ENCODE measurements around the gene OSBPL2. TPM values are rescaled to one million over a fixed set of nuclear protein-coding genes. Genes with fewer than 3 reads are reported as not detected.

The OSBPL2 gene
- total RNA-seq, 1 experiment from 2014 or later = 36.9 TPM

- Histone ChIP-seq H3K9me3 (ENCODE audit: control insufficient read depth in 1 of 2, insufficient read depth in 1 of 2, low read depth in 1 of 2, low read length in 2 of 2) (no peaks in the 10 kb centered on the region), H3K9me2 (ENCODE audit: insufficient read depth) (no peaks in the 10 kb centered on the region), H3K4me2 (ENCODE audit: low read length) (no peak overlapping the region), H3K27ac (ENCODE audit: low read depth, low read length) (no peak overlapping the region), H3K4me3 (replicated peaks in 1 of 2; ENCODE audit: low read depth in 1 of 2, low read length in 2 of 2) (no peak overlapping the region), H4K20me1 (ENCODE audit: insufficient read depth) (no peaks in the 10 kb centered on the region), H2AFZ (ENCODE audit: low read depth, low read length, poor library complexity, severe bottlenecking) (no peak overlapping the region), H3K79me2 (ENCODE audit: insufficient read depth, low read length) (no peaks in the 10 kb centered on the region), H3K9ac (ENCODE audit: low read length) (no peak overlapping the region), H3K4me1 (ENCODE audit: control insufficient read depth in 1 of 2, insufficient read depth in 2 of 2, low read length in 2 of 2) (no peaks in the 10 kb centered on the region), H3K36me3 (ENCODE audit: control insufficient read depth in 1 of 2, insufficient read depth in 2 of 2, low read length in 2 of 2) (peaks cover 3 to 11% of the 10 kb centered on the region in 2 experiments; a peak in 2 of 4 replicates), H3K27me3 (ENCODE audit: insufficient read depth, low read length) (no peaks in the 10 kb centered on the region)
- no TSS peak for BruUV-seq (replicated peaks)
- intact Hi-C loops (cut with micrococcal nuclease) = no loop called here
- DNase-seq (ENCODE audit: low read depth, low spot score) = no peak
- ChIA-PET RAD21 (ENCODE audit: low non-redundant PET in 1 of 2, low total read pairs in 2 of 2, uncharacterized antibody in 2 of 2, unreplicated experiment in 2 of 2) (no interaction called here), POLR2A (no interaction called here), CTCF (no interaction called here)
- no peak for TF ChIP-seq JUND (IDR thresholded peaks at IDR 0.05)
- TF ChIP-seq ZNF274 (IDR thresholded peaks at IDR 0.05; ENCODE audit: low read depth, low read length) = no peak
- ATAC-seq = no peak
Observed at GRCh38 chr20:62276439-62276838, 38.1 kb downstream of the OSBPL2 start.

- intact Hi-C loops (cut with micrococcal nuclease) = no loop called here
- ChIA-PET CTCF (no interaction called here), POLR2A (no interaction called here), RAD21 (ENCODE audit: low non-redundant PET in 1 of 2, low total read pairs in 2 of 2, uncharacterized antibody in 2 of 2, unreplicated experiment in 2 of 2) (interaction anchor here in 1 of 2 experiments (0.5 kb wide), 1 partner anchor 546 kb away, joined by 3 read pairs; no protein-coding TSS in a partner anchor)
- Histone ChIP-seq H3K27me3 (ENCODE audit: insufficient read depth, low read length) (no peaks in the 10 kb centered on the region), H3K36me3 (ENCODE audit: control insufficient read depth in 1 of 2, insufficient read depth in 2 of 2, low read length in 2 of 2) (peaks cover 3 to 13% of the 10 kb centered on the region in 2 experiments; a peak in 2 of 4 replicates), H3K9ac (ENCODE audit: low read length) (no peak overlapping the region), H3K4me3 (replicated peaks in 1 of 2; ENCODE audit: low read depth in 1 of 2, low read length in 2 of 2) (no peak overlapping the region), H3K4me1 (ENCODE audit: control insufficient read depth in 1 of 2, insufficient read depth in 2 of 2, low read length in 2 of 2) (no peaks in the 10 kb centered on the region), H3K9me2 (ENCODE audit: insufficient read depth) (no peaks in the 10 kb centered on the region), H3K4me2 (ENCODE audit: low read length) (no peak overlapping the region), H2AFZ (ENCODE audit: low read depth, low read length, poor library complexity, severe bottlenecking) (no peak overlapping the region), H3K27ac (ENCODE audit: low read depth, low read length) (no peak overlapping the region), H4K20me1 (ENCODE audit: insufficient read depth) (no peaks in the 10 kb centered on the region), H3K79me2 (ENCODE audit: insufficient read depth, low read length) (no peaks in the 10 kb centered on the region), H3K9me3 (ENCODE audit: control insufficient read depth in 1 of 2, insufficient read depth in 1 of 2, low read depth in 1 of 2, low read length in 2 of 2) (no peaks in the 10 kb centered on the region)
- no TSS peak for BruUV-seq (replicated peaks)
- TF ChIP-seq POLR2AphosphoS5 (IDR thresholded peaks at IDR 0.05; ENCODE audit: low read depth, low read length) = no peak
- DNase-seq (ENCODE audit: low read depth, low spot score) (no peak), ATAC-seq (no peak)
Observed at GRCh38 chr20:62277253-62277652, 38.9 kb downstream of the OSBPL2 start.

- Histone ChIP-seq H2AFZ (ENCODE audit: low read depth, low read length, poor library complexity, severe bottlenecking) (no peak overlapping the region), H3K4me3 (replicated peaks in 1 of 2; ENCODE audit: low read depth in 1 of 2, low read length in 2 of 2) (no peak overlapping the region), H3K27me3 (ENCODE audit: insufficient read depth, low read length) (no peaks in the 10 kb centered on the region), H3K9me2 (ENCODE audit: insufficient read depth) (no peaks in the 10 kb centered on the region), H3K9me3 (ENCODE audit: control insufficient read depth in 1 of 2, insufficient read depth in 1 of 2, low read depth in 1 of 2, low read length in 2 of 2) (no peaks in the 10 kb centered on the region), H3K79me2 (ENCODE audit: insufficient read depth, low read length) (no peaks in the 10 kb centered on the region), H3K4me1 (ENCODE audit: control insufficient read depth in 1 of 2, insufficient read depth in 2 of 2, low read length in 2 of 2) (no peaks in the 10 kb centered on the region), H4K20me1 (ENCODE audit: insufficient read depth) (no peaks in the 10 kb centered on the region), H3K4me2 (ENCODE audit: low read length) (no peak overlapping the region), H3K36me3 (ENCODE audit: control insufficient read depth in 1 of 2, insufficient read depth in 2 of 2, low read length in 2 of 2) (peaks cover 3 to 10% of the 10 kb centered on the region in 2 experiments; a peak in 2 of 4 replicates), H3K9ac (ENCODE audit: low read length) (no peak overlapping the region), H3K27ac (ENCODE audit: low read depth, low read length) (no peak overlapping the region)
- intact Hi-C loops (cut with micrococcal nuclease) = no loop called here
- TF ChIP-seq ZBTB33 (IDR thresholded peaks at IDR 0.05; ENCODE audit: extremely low read depth, insufficient replicate concordance, low read length) = no peak
- TF ChIP-seq YY1 (IDR thresholded peaks at IDR 0.05; ENCODE audit: extremely low read depth, insufficient replicate concordance, low read depth, low read length) = no peak
- no TSS peak for BruUV-seq (replicated peaks)
- ATAC-seq (no peak), DNase-seq (ENCODE audit: low read depth, low spot score) (no peak)
- ChIA-PET CTCF (no interaction called here), RAD21 (ENCODE audit: low non-redundant PET in 1 of 2, low total read pairs in 2 of 2, uncharacterized antibody in 2 of 2, unreplicated experiment in 2 of 2) (no interaction called here), POLR2A (no interaction called here)
Observed at GRCh38 chr20:62280303-62280702, 42.0 kb downstream of the OSBPL2 start.

Measured in HCT116 (cell line).